BJ (cell line): ENCODE data around the gene FBXO8. TPM values are rescaled to one million over a fixed set of nuclear protein-coding genes. Genes with fewer than 3 reads are reported as not detected.
"Not testable (repeated sequence)": the region's sequence is repeated elsewhere in the genome, so short reads cannot be mapped to it uniquely, and the experiment has no call there.

Experiments used
- CTCF ChIA-PET: fragments of 350-600 bp; formaldehyde crosslinking; extraction: SDS; loops from one replicate; lab custom pipeline; 2021; ENCODE audit warnings: antibody characterized with exemption, inconsistent platforms; lab: Yijun Ruan, JAX
- POLR2A ChIA-PET: fragments of 300-600 bp; sonication (Branson Sonifier 250); formaldehyde crosslinking; extraction: SDS; loops from one replicate; lab custom pipeline; 2021; ENCODE audit warnings: antibody characterized with exemption; lab: Charles Lee
- DNase-seq: peaks from one replicate; pipeline ENCODE4 v3.0.0-alpha.2; 2011; ENCODE audit warnings: low read depth
- H3K27me3 ChIP-seq: 2 replicates; pipeline ENCODE4 v1.6.0; 2011; ENCODE audit warnings: low read length; ENCODE audit not compliant: control insufficient read depth, insufficient read depth
- H3K36me3 ChIP-seq: 2 replicates; pipeline ENCODE4 v1.5.1; 2011; ENCODE audit warnings: low read length; ENCODE audit not compliant: control insufficient read depth, insufficient read depth
- H3K4me3 ChIP-seq: 2 replicates; pipeline ENCODE4 v1.5.1; 2011; ENCODE audit warnings: low read depth, mild to moderate bottlenecking, control low read depth, low read length
- CTCF ChIP-seq: IDR thresholded peaks from 2 replicates; pipeline ENCODE4 v1.5.1; 2011; ENCODE audit warnings: low read depth, mild to moderate bottlenecking, control low read depth, inconsistent platforms, low read length, moderate library complexity; ENCODE audit not compliant: insufficient read depth
- polyA plus RNA-seq: library from polyadenylated mRNA; depleted of rRNA; stranded (reverse); fragments of >200 nt; gene quantifications from 2 replicates; pipeline ENCODE4 v1.2.3, GENCODE V29; 2011

Gene FBXO8
- polyA plus RNA-seq, 1 experiment = 19.5 TPM

GRCh38 chr4:174266416-174266815 lies 17.1 kb downstream of the FBXO8 start:
- H3K4me3 ChIP-seq = no peak overlapping the region
- no peak for DNase-seq
- no peaks in the 10 kb centered on the region for H3K27me3 ChIP-seq
- no peak for TF ChIP-seq CTCF
- ChIA-PET POLR2A (interaction anchor here (0.5 kb wide), 1 partner anchor 9 kb away, joined by 7 read pairs; no protein-coding TSS in a partner anchor), CTCF (interaction anchor here (1.7 kb wide), 1 partner anchor 55 kb away, joined by 5 read pairs; no protein-coding TSS in a partner anchor)
- H3K36me3 ChIP-seq = no peaks in the 10 kb centered on the region

- ChIA-PET POLR2A (no interaction called here), CTCF (interaction anchor here (1.7 kb wide), 1 partner anchor 54 kb away, joined by 5 read pairs; no protein-coding TSS in a partner anchor)
- TF ChIP-seq CTCF = no peak
- Histone ChIP-seq H3K27me3 (no peaks in the 10 kb centered on the region), H3K36me3 (no peaks in the 10 kb centered on the region), H3K4me3 (no peak overlapping the region)
- no peak for DNase-seq
These were observed 17.6 kb downstream of the FBXO8 start for GRCh38 chr4:174265916-174266315.

GRCh38 chr4:174263445-174263736 lies 20.1 kb downstream of the FBXO8 start:
- ChIA-PET POLR2A (interaction anchor here (0.6 kb wide), 1 partner anchor 22 kb away, joined by 4 read pairs; no protein-coding TSS in a partner anchor), CTCF (no interaction called here)
- DNase-seq = no peak
- Histone ChIP-seq H3K36me3 (no peaks in the 10 kb centered on the region), H3K4me3 (no peak overlapping the region), H3K27me3 (no peaks in the 10 kb centered on the region)
- TF ChIP-seq CTCF = no peak

- DNase-seq = no peak
- no peak for TF ChIP-seq CTCF
- CTCF ChIA-PET = no interaction called here
- no peaks in the 10 kb centered on the region for H3K36me3 ChIP-seq
- H3K27me3 ChIP-seq = no peaks in the 10 kb centered on the region
- H3K4me3 ChIP-seq = no peak overlapping the region
- POLR2A ChIA-PET = interaction anchor here (0.6 kb wide), 1 partner anchor 23 kb away, joined by 4 read pairs; no protein-coding TSS in a partner anchor
These were observed 20.6 kb downstream of the FBXO8 start for GRCh38 chr4:174262624-174263444.

GRCh38 chr4:174261432-174261831 lies 22.0 kb downstream of the FBXO8 start:
- POLR2A ChIA-PET, CTCF ChIA-PET, DNase-seq: not testable (repeated sequence)

More at GRCh38 chr4:174261432-174261831, 22.0 kb downstream of the FBXO8 start:
- H3K36me3 ChIP-seq, H3K4me3 ChIP-seq, H3K27me3 ChIP-seq: not testable (repeated sequence)
